IPS-18c (cell line): ENCODE data around the gene SLC4A2.

Experiments used
- H3K4me3 ChIP-seq: 2 replicates; pipeline ENCODE4 v1.7.0; 2013; ENCODE audit warnings: low read depth, mild to moderate bottlenecking, low read length, moderate library complexity; ENCODE audit not compliant: insufficient read depth
- H3K9me3 ChIP-seq: one replicate; pipeline ENCODE4 v1.6.1; 2013; ENCODE audit warnings: mild to moderate bottlenecking, low read length, moderate library complexity; ENCODE audit not compliant: control insufficient read depth, insufficient read depth

SLC4A2 gene

GRCh38 chr7:151123822-151124464 is 64.6 kb downstream of the SLC4A2 start:
- Histone ChIP-seq H3K4me3 (no peak overlapping the region), H3K9me3 (no peaks in the 10 kb centered on the region)

- H3K4me3 ChIP-seq, result no peak overlapping the region
- H3K9me3 ChIP-seq, result no peaks in the 10 kb centered on the region
Observed at GRCh38 chr7:151124481-151124880, 65.1 kb downstream of the SLC4A2 start.

GRCh38 chr7:151124899-151125399 is 65.6 kb downstream of the SLC4A2 start:
- H3K4me3 ChIP-seq, result peak overlapping the region; percentile 59; the same call in 1 of the 2 replicates
- no peaks in the 10 kb centered on the region for H3K9me3 ChIP-seq

- Histone ChIP-seq H3K4me3 (peak overlapping the region; percentile 59), H3K9me3 (no peaks in the 10 kb centered on the region)
Observed at GRCh38 chr7:151125470-151125845, 66.1 kb downstream of the SLC4A2 start.

- H3K4me3 ChIP-seq, result peak overlapping the region; percentile 59
- no peaks in the 10 kb centered on the region for H3K9me3 ChIP-seq
Observed at GRCh38 chr7:151125846-151126481, 66.6 kb downstream of the SLC4A2 start.
